ENCODE data around the gene NPR2.

DNA sequence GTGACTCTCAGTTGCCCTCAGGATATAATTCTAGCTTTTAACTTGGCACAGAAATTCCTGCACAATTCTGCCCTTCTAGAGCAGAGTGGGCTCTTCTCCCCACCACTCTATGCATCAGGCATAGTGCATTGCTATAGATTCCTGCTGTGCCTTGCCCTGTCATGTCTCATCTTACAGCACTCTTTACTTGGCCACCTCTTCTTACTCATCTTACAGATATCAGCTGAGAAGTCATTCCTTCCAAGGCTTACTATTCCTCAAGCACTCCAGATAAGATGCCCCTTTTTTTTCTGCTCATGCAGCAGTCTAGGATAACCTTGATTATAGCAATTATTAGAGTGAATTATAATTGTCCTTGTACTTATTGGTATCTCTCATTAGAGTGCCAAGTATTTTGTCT is 31.5 kb downstream of the NPR2 start:
- no peak for TF ChIP-seq EP300 (IDR thresholded peaks at IDR 0.05; ENCODE audit: low read depth)
- TF ChIP-seq, protein P1, sequence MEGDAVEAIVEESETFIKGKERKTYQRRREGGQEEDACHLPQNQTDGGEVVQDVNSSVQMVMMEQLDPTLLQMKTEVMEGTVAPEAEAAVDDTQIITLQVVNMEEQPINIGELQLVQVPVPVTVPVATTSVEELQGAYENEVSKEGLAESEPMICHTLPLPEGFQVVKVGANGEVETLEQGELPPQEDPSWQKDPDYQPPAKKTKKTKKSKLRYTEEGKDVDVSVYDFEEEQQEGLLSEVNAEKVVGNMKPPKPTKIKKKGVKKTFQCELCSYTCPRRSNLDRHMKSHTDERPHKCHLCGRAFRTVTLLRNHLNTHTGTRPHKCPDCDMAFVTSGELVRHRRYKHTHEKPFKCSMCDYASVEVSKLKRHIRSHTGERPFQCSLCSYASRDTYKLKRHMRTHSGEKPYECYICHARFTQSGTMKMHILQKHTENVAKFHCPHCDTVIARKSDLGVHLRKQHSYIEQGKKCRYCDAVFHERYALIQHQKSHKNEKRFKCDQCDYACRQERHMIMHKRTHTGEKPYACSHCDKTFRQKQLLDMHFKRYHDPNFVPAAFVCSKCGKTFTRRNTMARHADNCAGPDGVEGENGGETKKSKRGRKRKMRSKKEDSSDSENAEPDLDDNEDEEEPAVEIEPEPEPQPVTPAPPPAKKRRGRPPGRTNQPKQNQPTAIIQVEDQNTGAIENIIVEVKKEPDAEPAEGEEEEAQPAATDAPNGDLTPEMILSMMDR (IDR thresholded peaks at IDR 0.05), result no peak

Data from transverse colon (tissue), 3 donors.